OCI-LY1 (cell line): Measurements from ENCODE around the gene SIK3.

Experiments
- H2AFZ ChIP-seq: fragments of 200-600 bp; sonication (generic), shearing (Covaris generic); 2 replicates; pipeline ENCODE4 v1.6.0; 2014; ENCODE audit warnings: antibody characterized with exemption, mild to moderate bottlenecking, low read length
- H3F3A ChIP-seq: fragments of 200-600 bp; sonication (generic), shearing (Covaris generic); 2 replicates; pipeline ENCODE4 v1.6.0; 2014; ENCODE audit warnings: mild to moderate bottlenecking, antibody characterized with exemption, low read length, moderate library complexity; ENCODE audit not compliant: insufficient read depth
- H3K27ac ChIP-seq: fragments of 200-600 bp; sonication (generic); 2 replicates; pipeline ENCODE4 v1.5.1; 2014; ENCODE audit warnings: low read length, mixed run types, mild to moderate bottlenecking, low read depth; ENCODE audit not compliant: poor library complexity, severe bottlenecking
- H3K27me3 ChIP-seq: fragments of 200-600 bp; sonication (generic); 2 replicates; pipeline ENCODE4 v1.6.0; 2014; ENCODE audit warnings: antibody characterized with exemption, mild to moderate bottlenecking, low read length, moderate library complexity; ENCODE audit not compliant: insufficient read depth
- H3K36me3 ChIP-seq: fragments of 200-600 bp; sonication (generic); 2 replicates; pipeline ENCODE4 v1.6.1; 2014; ENCODE audit warnings: mild to moderate bottlenecking, antibody characterized with exemption, low read length, moderate library complexity, mixed read lengths; ENCODE audit not compliant: insufficient read depth
- H3K4me1 ChIP-seq: fragments of 200-600 bp; sonication (generic); 2 replicates; pipeline ENCODE4 v1.5.1; 2014; ENCODE audit warnings: mild to moderate bottlenecking, low read length, moderate library complexity; ENCODE audit not compliant: insufficient read depth, severe bottlenecking
- H3K4me2 ChIP-seq: fragments of 200-600 bp; sonication (generic), shearing (Covaris generic); 2 replicates; pipeline ENCODE4 v1.6.1; 2014; ENCODE audit warnings: low read length
- H3K4me3 ChIP-seq: fragments of 200-600 bp; sonication (generic); 2 replicates; pipeline ENCODE4 v1.5.1; 2014; ENCODE audit warnings: low read length, low read depth, mild to moderate bottlenecking, mixed read lengths; ENCODE audit not compliant: poor library complexity, severe bottlenecking
- H3K79me2 ChIP-seq: fragments of 200-600 bp; shearing (Covaris generic); 2 replicates; pipeline ENCODE4 v1.6.1; 2016; ENCODE audit warnings: mixed run types, low read length, mixed read lengths; ENCODE audit not compliant: insufficient read depth
- H3K9ac ChIP-seq: fragments of 200-600 bp; sonication (generic), shearing (Covaris generic); 2 replicates; pipeline ENCODE4 v1.6.1; 2014; ENCODE audit warnings: mild to moderate bottlenecking, low read length, mixed read lengths
- H3K9me2 ChIP-seq: fragments of 200-600 bp; sonication (generic), shearing (Covaris generic); 2 replicates; pipeline ENCODE4 v1.6.1; 2014; ENCODE audit warnings: low read depth, mild to moderate bottlenecking, low read length, mixed read lengths
- H3K9me3 ChIP-seq: fragments of 200-600 bp; shearing (Covaris generic); 2 replicates; pipeline ENCODE4 v1.6.1; 2014; ENCODE audit warnings: low read length, mixed read lengths
- H4K20me1 ChIP-seq: fragments of 200-600 bp; sonication (generic), shearing (Covaris generic); 2 replicates; pipeline ENCODE4 v1.6.0; 2016; ENCODE audit warnings: mild to moderate bottlenecking, low read length; ENCODE audit not compliant: insufficient read depth
- CTCF ChIP-seq: fragments of 200-600 bp; sonication (generic), shearing (Covaris generic); IDR thresholded peaks from 2 replicates; pipeline ENCODE4 v1.5.1; 2017; ENCODE audit warnings: mild to moderate bottlenecking, antibody characterized with exemption, low read length, moderate library complexity, mixed read lengths
- EZH2 ChIP-seq: fragments of 200-600 bp; sonication (generic), shearing (Covaris generic); IDR thresholded peaks from 2 replicates; pipeline ENCODE4 v1.8.0; 2017; ENCODE audit warnings: borderline replicate concordance, mixed run types, mild to moderate bottlenecking, antibody characterized with exemption, low read length, moderate library complexity, mixed read lengths

SIK3 gene

GRCh38 chr11:117099696-117100095 is 1.5 kb upstream of the SIK3 start:
- H3K9ac ChIP-seq: no peak overlapping the region
- no peak overlapping the region for H3K27ac ChIP-seq
- H4K20me1 ChIP-seq: no peaks in the 10 kb centered on the region
- H3K9me3 ChIP-seq: no peaks in the 10 kb centered on the region
- no peaks in the 10 kb centered on the region for H3K36me3 ChIP-seq
- H3K9me2 ChIP-seq: no peaks in the 10 kb centered on the region
- H3K4me1 ChIP-seq: peaks cover 30% of the 10 kb centered on the region
- H3F3A ChIP-seq: no peaks in the 10 kb centered on the region
- H3K79me2 ChIP-seq: peaks cover 32% of the 10 kb centered on the region
- H3K27me3 ChIP-seq: no peaks in the 10 kb centered on the region
- TF ChIP-seq EZH2 (no peak), CTCF (no peak)
- no peak overlapping the region for H3K4me2 ChIP-seq
- H2AFZ ChIP-seq: no peak overlapping the region
- no peak overlapping the region for H3K4me3 ChIP-seq

- H3F3A ChIP-seq: no peaks in the 10 kb centered on the region
- H3K4me3 ChIP-seq: peak overlapping the region; percentile 99
- H3K9ac ChIP-seq: peak overlapping the region; percentile 97
- no peak for TF ChIP-seq CTCF
- peaks cover 52% of the 10 kb centered on the region for H3K79me2 ChIP-seq
- peak overlapping the region; percentile 99 for H3K4me2 ChIP-seq
- H3K4me1 ChIP-seq: peaks cover 35% of the 10 kb centered on the region
- H4K20me1 ChIP-seq: no peaks in the 10 kb centered on the region
- no peaks in the 10 kb centered on the region for H3K9me2 ChIP-seq
- peak overlapping the region; percentile 88 for H3K27ac ChIP-seq
- H3K36me3 ChIP-seq: peaks cover 8% of the 10 kb centered on the region
- H3K27me3 ChIP-seq: no peaks in the 10 kb centered on the region
- H3K9me3 ChIP-seq: no peaks in the 10 kb centered on the region
- no peak overlapping the region for H2AFZ ChIP-seq
Observed at GRCh38 chr11:117097389-117098268, 599 bp downstream of the SIK3 start.

GRCh38 chr11:117097014-117097388 is 1.2 kb downstream of the SIK3 start:
- H3F3A ChIP-seq: no peaks in the 10 kb centered on the region
- TF ChIP-seq CTCF (no peak), EZH2 (no peak)
- no peak overlapping the region for H2AFZ ChIP-seq
- H3K27me3 ChIP-seq: no peaks in the 10 kb centered on the region
- no peaks in the 10 kb centered on the region for H3K9me2 ChIP-seq
- peak overlapping the region; percentile 88 for H3K27ac ChIP-seq
- H3K79me2 ChIP-seq: peaks cover 59% of the 10 kb centered on the region
- peak overlapping the region; percentile 97 for H3K9ac ChIP-seq
- H3K36me3 ChIP-seq: peaks cover 14% of the 10 kb centered on the region
- no peaks in the 10 kb centered on the region for H3K9me3 ChIP-seq
- H3K4me1 ChIP-seq: peaks cover 35% of the 10 kb centered on the region
- peak overlapping the region; percentile 99 for H3K4me2 ChIP-seq
- H3K4me3 ChIP-seq: peak overlapping the region; percentile 99
- H4K20me1 ChIP-seq: no peaks in the 10 kb centered on the region
